GM18867 (cell line): ENCODE results near the gene ELL3.
"Not testable (repeated sequence)": the region's sequence is repeated elsewhere in the genome, so short reads cannot be mapped to it uniquely, and the experiment has no call there.

ENCODE experiments used
- ATAC-seq: cut with Tn5 transposase; IDR thresholded peaks from one replicate; pipeline ENCODE4 v1.9.1; 2021; ENCODE audit warnings: mild to moderate bottlenecking, moderate library complexity; ENCODE audit not compliant: unreplicated experiment

The ELL3 gene

GRCh38 chr15:43726306-43726705 lies 50.5 kb downstream of the ELL3 start:
- not testable (repeated sequence) for ATAC-seq

DNA sequence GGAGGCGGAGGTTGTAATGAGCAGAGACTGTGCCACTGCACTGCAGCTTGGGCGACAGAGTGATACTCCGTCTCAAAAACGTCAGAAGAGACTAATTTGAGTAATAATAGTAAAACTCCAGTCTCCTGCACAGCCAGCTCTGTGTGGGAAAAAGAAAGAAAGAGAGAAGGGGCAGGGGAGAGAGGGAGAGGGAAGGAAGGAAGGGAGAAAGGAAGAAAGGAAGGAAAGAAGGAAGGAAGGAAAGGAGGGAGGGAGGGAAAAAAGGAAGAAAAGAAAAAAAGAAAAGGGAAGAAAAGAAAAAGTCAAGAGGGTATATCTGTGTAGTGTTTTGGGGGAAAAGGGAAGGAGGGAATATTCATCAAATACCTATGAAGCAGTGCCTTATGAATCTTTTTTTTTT lies 53.6 kb downstream of the ELL3 start:
- no peak for ATAC-seq
